SK-N-SH treated with all-trans-retinoic acid at 6 μM for 48 hours (cell line): ENCODE measurements around the gene GJC2.
A peak's percentile ranks its signal among the peaks of the same experiment; 100 is the strongest.

Source experiments
- ATAC-seq: fragments of 200-7000 bp; cut with Tn5 transposase; 3 replicates; pipeline ENCODE4 v1.9.1; 2020; ENCODE audit warnings: mild to moderate bottlenecking, moderate library complexity
- ARNTL ChIP-seq: fragments of 450-650 bp; formaldehyde crosslinking; IDR thresholded peaks from 2 replicates; pipeline ENCODE4 v1.5.0; 2020; ENCODE audit warnings: low read depth, mild to moderate bottlenecking, moderate library complexity, borderline replicate concordance
- BACH2 ChIP-seq: fragments of 250-450 bp; sonication (Bioruptor Pico); IDR thresholded peaks from 2 replicates; pipeline ENCODE4 v1.9.0; 2021; ENCODE audit warnings: mild to moderate bottlenecking, borderline replicate concordance
- CSDC2 ChIP-seq: fragments of 250-450 bp; sonication (Bioruptor Pico); IDR thresholded peaks from 2 replicates; pipeline ENCODE4 v1.5.0; 2020; ENCODE audit warnings: mild to moderate bottlenecking, moderate library complexity
- ESRRG ChIP-seq: fragments of 250-450 bp; sonication (Bioruptor Pico); IDR thresholded peaks from 2 replicates; pipeline ENCODE4 v1.6.1; 2021; ENCODE audit warnings: mild to moderate bottlenecking
- GLIS3 ChIP-seq: fragments of 250-450 bp; sonication (Bioruptor Pico); IDR thresholded peaks from 2 replicates; pipeline ENCODE4 v1.5.0; 2020; ENCODE audit warnings: mild to moderate bottlenecking, moderate library complexity
- OSR1 ChIP-seq: fragments of 250-450 bp; sonication (Bioruptor Pico); IDR thresholded peaks from 2 replicates; pipeline ENCODE4 v1.8.0; 2022; ENCODE audit warnings: moderate library complexity, mild to moderate bottlenecking, inconsistent platforms
- PPARA ChIP-seq: fragments of 250-450 bp; sonication (Bioruptor Pico); IDR thresholded peaks from 2 replicates; pipeline ENCODE4 v1.5.0; 2020; ENCODE audit warnings: mild to moderate bottlenecking, borderline replicate concordance
- RARB ChIP-seq: fragments of 250-450 bp; sonication (Bioruptor Pico); IDR thresholded peaks from 2 replicates; pipeline ENCODE4 v1.8.0; 2021; ENCODE audit warnings: mild to moderate bottlenecking, moderate library complexity
- SNAI2 ChIP-seq: fragments of 250-450 bp; sonication (Bioruptor Pico); IDR thresholded peaks from 2 replicates; pipeline ENCODE4 v1.5.0; 2020; ENCODE audit warnings: mild to moderate bottlenecking, moderate library complexity
- TCF4 ChIP-seq: fragments of 250-450 bp; sonication (Bioruptor Pico); IDR thresholded peaks from 2 replicates; pipeline ENCODE4 v1.8.0; 2021; ENCODE audit warnings: mild to moderate bottlenecking, moderate library complexity, borderline replicate concordance
- TOX ChIP-seq: fragments of 250-450 bp; sonication (Bioruptor Pico); IDR thresholded peaks from 2 replicates; pipeline ENCODE4 v1.8.0; 2021; ENCODE audit warnings: mild to moderate bottlenecking, moderate library complexity, borderline replicate concordance
- ZC3H10 ChIP-seq: fragments of 250-450 bp; sonication (Bioruptor Pico); IDR thresholded peaks from 2 replicates; pipeline ENCODE4 v1.5.1; 2021; ENCODE audit warnings: mild to moderate bottlenecking, moderate library complexity
- ZFP3 ChIP-seq: fragments of 250-450 bp; sonication (Bioruptor Pico); IDR thresholded peaks from 2 replicates; pipeline ENCODE4 v1.5.0; 2020; ENCODE audit warnings: mild to moderate bottlenecking, moderate library complexity
- ZFP30 ChIP-seq: fragments of 450-650 bp; formaldehyde crosslinking; IDR thresholded peaks from 2 replicates; pipeline ENCODE4 v1.5.0; 2022; ENCODE audit warnings: mild to moderate bottlenecking, moderate library complexity
- ZNF565 ChIP-seq: fragments of 450-650 bp; formaldehyde crosslinking; conservative IDR thresholded peaks from 2 replicates; pipeline ENCODE4 v1.5.0; 2020; ENCODE audit warnings: low read depth, mild to moderate bottlenecking, moderate library complexity
- ZNF8 ChIP-seq: fragments of 450-650 bp; formaldehyde crosslinking; IDR thresholded peaks from 2 replicates; pipeline ENCODE4 v1.5.0; 2020; ENCODE audit warnings: mild to moderate bottlenecking, moderate library complexity
- TF ChIP-seq, protein P1 (sequence below): fragments of 250-450 bp; sonication (Bioruptor Pico); IDR thresholded peaks from 2 replicates; pipeline ENCODE4 v1.8.0; 2021; ENCODE audit warnings: low read depth, mild to moderate bottlenecking, moderate library complexity, borderline replicate concordance
- TF ChIP-seq, protein P2 (sequence below): fragments of 250-450 bp; sonication (Bioruptor Pico); IDR thresholded peaks from 2 replicates; pipeline ENCODE4 v1.8.0; 2020; ENCODE audit warnings: mild to moderate bottlenecking, moderate library complexity, borderline replicate concordance
- TF ChIP-seq, protein P3 (sequence below): fragments of 250-450 bp; sonication (Bioruptor Pico); IDR thresholded peaks from 2 replicates; pipeline ENCODE4 v1.5.1; 2020; ENCODE audit warnings: low read depth, mild to moderate bottlenecking, moderate library complexity
- TF ChIP-seq, protein P4 (sequence below): fragments of 250-450 bp; sonication (Bioruptor Pico); IDR thresholded peaks from 2 replicates; pipeline ENCODE4 v1.5.1; 2021; ENCODE audit warnings: mild to moderate bottlenecking, moderate library complexity
- TF ChIP-seq, protein P5 (sequence below): fragments of 250-450 bp; sonication (Bioruptor Pico); IDR thresholded peaks from 2 replicates; pipeline ENCODE4 v1.5.0; 2020; ENCODE audit warnings: mild to moderate bottlenecking, moderate library complexity

GJC2 gene

DNA sequence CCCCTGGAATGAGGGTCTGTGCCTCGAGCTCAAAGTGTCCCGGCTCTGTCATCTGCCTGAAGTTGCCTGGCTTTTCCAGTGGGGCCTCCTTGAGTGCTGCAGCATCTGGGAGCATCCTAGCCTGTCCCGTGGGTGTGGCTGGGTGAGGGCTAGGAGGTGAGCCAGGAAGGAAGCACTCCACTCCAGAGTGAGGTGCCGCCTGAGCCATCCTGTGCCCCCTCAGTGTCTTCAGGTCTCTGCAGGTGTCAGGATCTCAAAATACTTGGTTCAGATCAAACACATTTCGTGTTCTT lies 27.4 kb downstream of the GJC2 start (continued):
- TF ChIP-seq ARNTL (CRISPR knock-in tag): no peak

DNA sequence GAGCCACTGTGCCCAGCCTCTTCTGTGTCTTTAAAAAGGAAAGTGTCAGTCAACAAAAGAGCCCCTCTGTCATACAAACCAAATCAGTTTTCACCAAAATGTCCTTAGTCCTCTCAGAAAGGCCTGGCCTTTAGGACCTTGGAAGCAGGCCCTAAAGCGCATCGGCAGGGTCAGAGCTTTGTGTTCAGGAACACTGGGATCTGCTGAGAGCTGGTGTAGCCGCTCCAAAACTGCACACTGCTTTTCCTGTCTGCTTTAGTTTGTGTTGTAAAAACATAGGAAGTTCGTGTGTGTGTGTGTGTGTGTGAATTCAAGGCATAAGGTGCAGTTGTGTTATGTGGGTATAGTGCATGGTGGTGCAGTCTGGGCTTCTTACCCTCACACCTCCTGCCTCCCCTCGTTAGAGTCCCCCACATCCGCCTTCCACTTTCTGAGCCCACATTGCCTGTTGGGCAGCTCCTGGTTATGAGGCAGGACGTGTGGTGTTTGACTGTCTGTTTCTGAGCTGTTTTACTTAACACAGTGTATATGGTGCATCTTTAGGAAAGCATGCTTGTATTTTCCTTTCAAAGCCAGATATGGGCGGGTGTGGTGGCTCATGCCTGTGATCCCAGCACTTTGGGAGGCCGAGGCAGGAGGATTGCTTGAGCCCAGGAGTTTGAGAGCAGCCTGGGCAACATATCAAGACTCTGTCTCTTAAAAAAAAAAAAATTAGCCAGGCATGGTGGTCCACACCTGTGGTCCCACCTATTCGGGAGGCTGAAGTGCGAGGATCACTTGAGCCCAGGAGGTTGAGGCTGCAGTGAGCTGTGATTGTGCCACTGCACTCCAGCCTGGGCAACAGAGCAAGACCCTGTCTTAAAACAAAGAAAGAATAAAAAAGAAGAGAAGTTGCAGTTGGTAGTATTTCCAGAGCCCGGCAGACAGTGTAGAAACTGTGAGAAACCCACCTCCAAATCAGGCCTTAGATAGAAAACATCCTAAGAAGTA lies 28.3 kb downstream of the GJC2 start:
- ATAC-seq: no peak
- TF ChIP-seq TCF4 (CRISPR knock-in tag) (no peak), ZNF565 (no peak), ZNF8 (CRISPR knock-in tag) (no peak), PPARA (CRISPR knock-in tag) (no peak), ZC3H10 (CRISPR knock-in tag) (no peak), SNAI2 (CRISPR knock-in tag) (no peak), ARNTL (CRISPR knock-in tag) (no peak), RARB (no peak), CSDC2 (CRISPR knock-in tag) (no peak), OSR1 (CRISPR knock-in tag) (no peak), TOX (no peak), ZFP30 (CRISPR knock-in tag) (no peak), GLIS3 (no peak), BACH2 (no peak)
- TF ChIP-seq, protein P1, sequence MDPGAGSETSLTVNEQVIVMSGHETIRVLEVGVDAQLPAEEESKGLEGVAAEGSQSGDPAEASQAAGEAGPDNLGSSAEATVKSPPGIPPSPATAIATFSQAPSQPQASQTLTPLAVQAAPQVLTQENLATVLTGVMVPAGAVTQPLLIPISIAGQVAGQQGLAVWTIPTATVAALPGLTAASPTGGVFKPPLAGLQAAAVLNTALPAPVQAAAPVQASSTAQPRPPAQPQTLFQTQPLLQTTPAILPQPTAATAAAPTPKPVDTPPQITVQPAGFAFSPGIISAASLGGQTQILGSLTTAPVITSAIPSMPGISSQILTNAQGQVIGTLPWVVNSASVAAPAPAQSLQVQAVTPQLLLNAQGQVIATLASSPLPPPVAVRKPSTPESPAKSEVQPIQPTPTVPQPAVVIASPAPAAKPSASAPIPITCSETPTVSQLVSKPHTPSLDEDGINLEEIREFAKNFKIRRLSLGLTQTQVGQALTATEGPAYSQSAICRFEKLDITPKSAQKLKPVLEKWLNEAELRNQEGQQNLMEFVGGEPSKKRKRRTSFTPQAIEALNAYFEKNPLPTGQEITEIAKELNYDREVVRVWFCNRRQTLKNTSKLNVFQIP: no peak
- TF ChIP-seq, protein P2, sequence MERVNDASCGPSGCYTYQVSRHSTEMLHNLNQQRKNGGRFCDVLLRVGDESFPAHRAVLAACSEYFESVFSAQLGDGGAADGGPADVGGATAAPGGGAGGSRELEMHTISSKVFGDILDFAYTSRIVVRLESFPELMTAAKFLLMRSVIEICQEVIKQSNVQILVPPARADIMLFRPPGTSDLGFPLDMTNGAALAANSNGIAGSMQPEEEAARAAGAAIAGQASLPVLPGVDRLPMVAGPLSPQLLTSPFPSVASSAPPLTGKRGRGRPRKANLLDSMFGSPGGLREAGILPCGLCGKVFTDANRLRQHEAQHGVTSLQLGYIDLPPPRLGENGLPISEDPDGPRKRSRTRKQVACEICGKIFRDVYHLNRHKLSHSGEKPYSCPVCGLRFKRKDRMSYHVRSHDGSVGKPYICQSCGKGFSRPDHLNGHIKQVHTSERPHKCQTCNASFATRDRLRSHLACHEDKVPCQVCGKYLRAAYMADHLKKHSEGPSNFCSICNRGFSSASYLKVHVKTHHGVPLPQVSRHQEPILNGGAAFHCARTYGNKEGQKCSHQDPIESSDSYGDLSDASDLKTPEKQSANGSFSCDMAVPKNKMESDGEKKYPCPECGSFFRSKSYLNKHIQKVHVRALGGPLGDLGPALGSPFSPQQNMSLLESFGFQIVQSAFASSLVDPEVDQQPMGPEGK (CRISPR knock-in tag): no peak
- TF ChIP-seq, protein P3, sequence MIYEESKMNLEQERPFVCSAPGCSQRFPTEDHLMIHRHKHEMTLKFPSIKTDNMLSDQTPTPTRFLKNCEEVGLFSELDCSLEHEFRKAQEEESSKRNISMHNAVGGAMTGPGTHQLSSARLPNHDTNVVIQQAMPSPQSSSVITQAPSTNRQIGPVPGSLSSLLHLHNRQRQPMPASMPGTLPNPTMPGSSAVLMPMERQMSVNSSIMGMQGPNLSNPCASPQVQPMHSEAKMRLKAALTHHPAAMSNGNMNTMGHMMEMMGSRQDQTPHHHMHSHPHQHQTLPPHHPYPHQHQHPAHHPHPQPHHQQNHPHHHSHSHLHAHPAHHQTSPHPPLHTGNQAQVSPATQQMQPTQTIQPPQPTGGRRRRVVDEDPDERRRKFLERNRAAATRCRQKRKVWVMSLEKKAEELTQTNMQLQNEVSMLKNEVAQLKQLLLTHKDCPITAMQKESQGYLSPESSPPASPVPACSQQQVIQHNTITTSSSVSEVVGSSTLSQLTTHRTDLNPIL (CRISPR knock-in tag): no peak
- TF ChIP-seq, protein P4, sequence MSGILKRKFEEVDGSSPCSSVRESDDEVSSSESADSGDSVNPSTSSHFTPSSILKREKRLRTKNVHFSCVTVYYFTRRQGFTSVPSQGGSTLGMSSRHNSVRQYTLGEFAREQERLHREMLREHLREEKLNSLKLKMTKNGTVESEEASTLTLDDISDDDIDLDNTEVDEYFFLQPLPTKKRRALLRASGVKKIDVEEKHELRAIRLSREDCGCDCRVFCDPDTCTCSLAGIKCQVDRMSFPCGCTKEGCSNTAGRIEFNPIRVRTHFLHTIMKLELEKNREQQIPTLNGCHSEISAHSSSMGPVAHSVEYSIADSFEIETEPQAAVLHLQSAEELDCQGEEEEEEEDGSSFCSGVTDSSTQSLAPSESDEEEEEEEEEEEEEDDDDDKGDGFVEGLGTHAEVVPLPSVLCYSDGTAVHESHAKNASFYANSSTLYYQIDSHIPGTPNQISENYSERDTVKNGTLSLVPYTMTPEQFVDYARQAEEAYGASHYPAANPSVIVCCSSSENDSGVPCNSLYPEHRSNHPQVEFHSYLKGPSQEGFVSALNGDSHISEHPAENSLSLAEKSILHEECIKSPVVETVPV (CRISPR knock-in tag): no peak

DNA sequence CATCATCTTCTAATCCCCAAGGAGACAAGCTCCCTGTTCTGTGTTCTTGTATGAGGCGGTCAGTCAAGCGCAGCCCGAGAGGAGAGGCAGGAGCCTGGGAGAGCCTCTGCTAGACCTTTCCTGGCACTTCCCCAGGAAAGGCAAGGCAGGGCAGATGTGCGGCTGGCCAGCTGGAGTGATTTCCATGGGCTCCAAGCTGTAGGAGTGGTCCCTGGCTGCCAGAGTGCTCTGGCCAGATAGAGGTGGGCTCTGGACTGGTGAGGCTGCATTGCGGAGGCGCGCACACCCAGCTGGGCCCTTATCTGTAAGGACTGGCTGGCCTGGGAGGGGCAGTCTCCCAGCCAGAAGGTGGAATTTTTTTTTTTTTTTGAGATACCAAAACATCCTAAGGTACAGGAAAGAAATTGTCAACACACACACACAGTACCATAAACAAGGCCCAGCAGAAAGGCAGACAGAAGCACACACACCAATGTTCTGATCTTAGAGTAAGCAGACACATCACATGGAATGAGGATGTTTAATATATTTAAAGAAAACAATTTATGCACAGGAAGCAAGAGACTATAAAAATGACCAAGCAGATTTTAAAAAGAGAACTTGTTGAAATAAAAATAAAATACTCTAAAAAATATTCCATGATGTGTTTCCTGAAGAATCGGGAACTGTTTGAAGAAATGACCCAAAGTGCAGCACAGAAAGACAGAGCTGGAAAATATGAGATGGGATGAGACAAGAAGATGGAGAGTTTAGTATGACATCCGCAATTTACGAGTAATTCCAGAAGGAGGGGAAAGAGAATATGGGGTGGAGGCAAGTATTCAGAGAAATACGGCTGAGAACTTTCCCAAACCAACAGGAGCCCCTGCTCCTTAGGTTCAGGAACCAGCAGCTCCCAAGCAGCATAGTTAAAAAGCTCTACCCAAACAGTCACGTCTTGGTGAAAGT lies 29.3 kb downstream of the GJC2 start:
- TF ChIP-seq ZC3H10 (CRISPR knock-in tag) (no peak), PPARA (CRISPR knock-in tag) (no peak), ZFP3 (CRISPR knock-in tag) (no peak), RARB (no peak), GLIS3 (no peak)
- no peak for ATAC-seq

DNA sequence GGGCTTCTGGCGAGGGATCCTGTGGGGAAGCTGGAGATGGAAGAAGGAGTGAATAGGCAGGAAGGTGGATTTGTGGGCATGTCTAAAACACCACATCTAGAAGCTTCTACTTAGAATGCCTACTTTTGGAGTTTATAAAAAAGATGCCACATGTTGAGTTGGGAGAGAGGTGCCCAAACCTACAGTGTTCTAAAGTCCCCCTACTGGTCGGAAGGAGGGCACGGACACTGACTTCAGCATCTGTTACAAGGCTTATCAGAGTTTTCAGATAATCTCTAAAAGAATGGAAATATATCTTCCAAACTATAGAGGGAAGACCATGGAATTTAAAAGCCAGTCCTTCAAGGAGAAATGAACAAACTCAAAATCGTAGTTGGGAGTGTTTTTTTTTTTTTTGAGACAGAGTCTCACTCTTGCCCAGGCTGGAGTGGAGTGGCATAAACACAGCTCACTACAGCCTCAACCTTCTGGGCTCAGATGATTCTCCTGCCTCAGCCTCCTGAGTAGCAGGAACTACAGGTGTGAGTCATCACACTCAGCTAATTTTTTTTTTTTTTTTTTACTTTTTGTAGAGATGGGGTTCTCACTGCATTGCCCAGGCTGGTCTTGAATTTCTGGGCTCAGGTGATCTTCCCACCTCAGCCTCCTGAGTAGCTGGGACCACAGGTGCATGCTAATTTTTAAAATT lies 30.7 kb downstream of the GJC2 start:
- peak; percentile 61 for ATAC-seq
- TF ChIP-seq, protein P3 (CRISPR knock-in tag): no peak
- TF ChIP-seq ZFP3 (CRISPR knock-in tag) (no peak), ZNF8 (CRISPR knock-in tag) (no peak), SNAI2 (CRISPR knock-in tag) (no peak), ESRRG (CRISPR knock-in tag) (no peak), BACH2 (no peak)
- TF ChIP-seq, protein P1: no peak
- TF ChIP-seq, protein P5, sequence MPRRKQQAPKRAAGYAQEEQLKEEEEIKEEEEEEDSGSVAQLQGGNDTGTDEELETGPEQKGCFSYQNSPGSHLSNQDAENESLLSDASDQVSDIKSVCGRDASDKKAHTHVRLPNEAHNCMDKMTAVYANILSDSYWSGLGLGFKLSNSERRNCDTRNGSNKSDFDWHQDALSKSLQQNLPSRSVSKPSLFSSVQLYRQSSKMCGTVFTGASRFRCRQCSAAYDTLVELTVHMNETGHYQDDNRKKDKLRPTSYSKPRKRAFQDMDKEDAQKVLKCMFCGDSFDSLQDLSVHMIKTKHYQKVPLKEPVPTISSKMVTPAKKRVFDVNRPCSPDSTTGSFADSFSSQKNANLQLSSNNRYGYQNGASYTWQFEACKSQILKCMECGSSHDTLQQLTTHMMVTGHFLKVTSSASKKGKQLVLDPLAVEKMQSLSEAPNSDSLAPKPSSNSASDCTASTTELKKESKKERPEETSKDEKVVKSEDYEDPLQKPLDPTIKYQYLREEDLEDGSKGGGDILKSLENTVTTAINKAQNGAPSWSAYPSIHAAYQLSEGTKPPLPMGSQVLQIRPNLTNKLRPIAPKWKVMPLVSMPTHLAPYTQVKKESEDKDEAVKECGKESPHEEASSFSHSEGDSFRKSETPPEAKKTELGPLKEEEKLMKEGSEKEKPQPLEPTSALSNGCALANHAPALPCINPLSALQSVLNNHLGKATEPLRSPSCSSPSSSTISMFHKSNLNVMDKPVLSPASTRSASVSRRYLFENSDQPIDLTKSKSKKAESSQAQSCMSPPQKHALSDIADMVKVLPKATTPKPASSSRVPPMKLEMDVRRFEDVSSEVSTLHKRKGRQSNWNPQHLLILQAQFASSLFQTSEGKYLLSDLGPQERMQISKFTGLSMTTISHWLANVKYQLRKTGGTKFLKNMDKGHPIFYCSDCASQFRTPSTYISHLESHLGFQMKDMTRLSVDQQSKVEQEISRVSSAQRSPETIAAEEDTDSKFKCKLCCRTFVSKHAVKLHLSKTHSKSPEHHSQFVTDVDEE (CRISPR knock-in tag): no peak
